ENCODE data around the gene ADA.
A peak's percentile ranks its signal among the peaks of the same experiment; 100 is the strongest.

Gene ADA

GRCh38 chr20:44601801-44602204, 49.7 kb downstream of the ADA start:
- Histone ChIP-seq H3K4me2 (peak overlapping the region; percentile 68 to 94 (median 87)), H3K9ac (peak overlapping the region in 6 of 11 experiments; percentile 2 to 62 (median 22); a peak in 7 of 22 replicates), H3K4me3 (no peak overlapping the region; a peak in 1 of 20 replicates), H3K27ac (peak overlapping the region in 8 of 11 experiments; percentile 10 to 73 (median 34); a peak in 14 of 22 replicates), H4K20me1 (peaks cover 0 to 12% (median 0%) of the 10 kb centered on the region in 11 experiments; a peak in 6 of 22 replicates), H3K9me3 (replicated peaks in 1 of 11) (peaks cover 0 to 6% (median 0%) of the 10 kb centered on the region in 11 experiments; a peak in 1 of 22 replicates), H3K27me3 (no peaks in the 10 kb centered on the region), H3K36me3 (peaks cover 0 to 12% (median 0%) of the 10 kb centered on the region in 11 experiments; a peak in 5 of 22 replicates), H3K4me1 (peaks cover 61 to 84% (median 75%) of the 10 kb centered on the region in 10 experiments)
- TF ChIP-seq Cebpa-rat (IDR thresholded peaks at IDR 0.05) = no peak

GRCh38 chr20:44601236-44601671, 50.2 kb downstream of the ADA start:
- H3K4me3 ChIP-seq = peak overlapping the region in 3 of 10 experiments; percentile 2 to 26 (median 13); a peak in 6 of 20 replicates
- no peaks in the 10 kb centered on the region for H3K27me3 ChIP-seq
- peak overlapping the region in 7 of 11 experiments; percentile 2 to 62 (median 20); a peak in 8 of 22 replicates for H3K9ac ChIP-seq
- H3K4me2 ChIP-seq = peak overlapping the region; percentile 68 to 94 (median 87)
- TF ChIP-seq Cebpa-rat (IDR thresholded peaks at IDR 0.05) = no peak
- 0 out of 22 replicates have a peak, but pooled peaks cover 0 to under 1% (median 0%) of the 10 kb centered on the region in 11 experiments for H3K9me3 ChIP-seq (replicated peaks in 1 of 11)
- peaks cover 61 to 89% (median 81%) of the 10 kb centered on the region in 10 experiments for H3K4me1 ChIP-seq
- H3K27ac ChIP-seq = peak overlapping the region in 8 of 11 experiments; percentile 10 to 73 (median 35); a peak in 14 of 22 replicates
- peaks cover 0 to 12% (median 0%) of the 10 kb centered on the region in 11 experiments; a peak in 6 of 22 replicates for H4K20me1 ChIP-seq
- H3K36me3 ChIP-seq = peaks cover 0 to 8% (median 0%) of the 10 kb centered on the region in 11 experiments; a peak in 3 of 22 replicates

GRCh38 chr20:44600758-44601201, 50.7 kb downstream of the ADA start:
- Histone ChIP-seq H3K9me3 (replicated peaks in 1 of 11) (no peaks in the 10 kb centered on the region), H3K36me3 (peaks cover 0 to 10% (median 0%) of the 10 kb centered on the region in 11 experiments; a peak in 3 of 22 replicates), H3K9ac (peak overlapping the region in 6 of 11 experiments; percentile 2 to 70 (median 36); a peak in 6 of 22 replicates), H4K20me1 (peaks cover 0 to 12% (median 0%) of the 10 kb centered on the region in 11 experiments; a peak in 6 of 22 replicates), H3K27ac (peak overlapping the region in 8 of 11 experiments; percentile 10 to 81 (median 52); a peak in 16 of 22 replicates), H3K4me1 (peaks cover 61 to 92% (median 84%) of the 10 kb centered on the region in 10 experiments), H3K27me3 (no peaks in the 10 kb centered on the region), H3K4me3 (peak overlapping the region in 3 of 10 experiments; percentile 13 to 26 (median 25); a peak in 5 of 20 replicates), H3K4me2 (peak overlapping the region; percentile 68 to 94 (median 87))
- TF ChIP-seq Cebpa-rat (IDR thresholded peaks at IDR 0.05) = no peak

GRCh38 chr20:44600301-44600700, 51.2 kb downstream of the ADA start:
- H3K9me3 ChIP-seq (replicated peaks in 1 of 11) = no peaks in the 10 kb centered on the region
- peaks cover 0 to 12% (median 0%) of the 10 kb centered on the region in 11 experiments; a peak in 5 of 22 replicates for H4K20me1 ChIP-seq
- H3K4me3 ChIP-seq = peak overlapping the region in 3 of 10 experiments; percentile 25 to 50 (median 26); a peak in 3 of 20 replicates
- H3K4me1 ChIP-seq = peaks cover 63 to 97% (median 88%) of the 10 kb centered on the region in 10 experiments
- peak overlapping the region in 6 of 11 experiments; percentile 0 to 70 (median 32); a peak in 4 of 22 replicates for H3K9ac ChIP-seq
- H3K36me3 ChIP-seq = peaks cover 0 to 10% (median 0%) of the 10 kb centered on the region in 11 experiments; a peak in 3 of 22 replicates
- H3K27me3 ChIP-seq = no peaks in the 10 kb centered on the region
- peak overlapping the region; percentile 68 to 94 (median 87) for H3K4me2 ChIP-seq
- H3K27ac ChIP-seq = peak overlapping the region in 9 of 11 experiments; percentile 12 to 81 (median 62); a peak in 10 of 22 replicates
- TF ChIP-seq Cebpa-rat (IDR thresholded peaks at IDR 0.05) = no peak

GRCh38 chr20:44599715-44600114, 51.8 kb downstream of the ADA start:
- H4K20me1 ChIP-seq = peaks cover 0 to 12% (median 0%) of the 10 kb centered on the region in 11 experiments; a peak in 5 of 22 replicates
- H3K27me3 ChIP-seq = no peaks in the 10 kb centered on the region
- H3K4me3 ChIP-seq = peak overlapping the region in 3 of 10 experiments; percentile 50 to 65 (median 56); a peak in 5 of 20 replicates
- no peak for TF ChIP-seq Cebpa-rat (IDR thresholded peaks at IDR 0.05)
- H3K4me1 ChIP-seq = peaks cover 69 to 99% (median 92%) of the 10 kb centered on the region in 10 experiments
- peak overlapping the region in 6 of 11 experiments; percentile 0 to 70 (median 14); a peak in 6 of 22 replicates for H3K9ac ChIP-seq
- peaks cover 0 to 10% (median 0%) of the 10 kb centered on the region in 11 experiments; a peak in 3 of 22 replicates for H3K36me3 ChIP-seq
- H3K4me2 ChIP-seq = peak overlapping the region; percentile 68 to 94 (median 87)
- peak overlapping the region in 9 of 11 experiments; percentile 12 to 81 (median 43); a peak in 12 of 22 replicates for H3K27ac ChIP-seq
- no peaks in the 10 kb centered on the region for H3K9me3 ChIP-seq (replicated peaks in 1 of 11)

GRCh38 chr20:44598423-44599305, 52.8 kb downstream of the ADA start:
- H3K4me2 ChIP-seq = peak overlapping the region; percentile 68 to 94 (median 87)
- H3K36me3 ChIP-seq = peaks cover 0 to 10% (median 0%) of the 10 kb centered on the region in 11 experiments; a peak in 3 of 22 replicates
- H3K9ac ChIP-seq = peak overlapping the region; percentile 18 to 73 (median 62); a peak in 21 of 22 replicates
- peak overlapping the region in 9 of 10 experiments; percentile 7 to 65 (median 40); a peak in 16 of 20 replicates for H3K4me3 ChIP-seq
- peaks cover 80 to 100% (median 96%) of the 10 kb centered on the region in 10 experiments for H3K4me1 ChIP-seq
- H4K20me1 ChIP-seq = peaks cover 0 to 7% (median 0%) of the 10 kb centered on the region in 11 experiments; a peak in 5 of 22 replicates
- H3K9me3 ChIP-seq (replicated peaks in 1 of 11) = no peaks in the 10 kb centered on the region
- peak overlapping the region; percentile 42 to 81 (median 73); a peak in 21 of 22 replicates for H3K27ac ChIP-seq
- H3K27me3 ChIP-seq = no peaks in the 10 kb centered on the region
- TF ChIP-seq Cebpa-rat (IDR thresholded peaks at IDR 0.05) = no peak

GRCh38 chr20:44597930-44598329, 53.6 kb downstream of the ADA start:
- Histone ChIP-seq H3K4me3 (peak overlapping the region in 4 of 10 experiments; percentile 48 to 65 (median 53); a peak in 8 of 20 replicates), H3K27ac (peak overlapping the region; percentile 42 to 81 (median 73); a peak in 20 of 22 replicates), H3K27me3 (no peaks in the 10 kb centered on the region), H3K4me2 (peak overlapping the region; percentile 68 to 94 (median 87)), H3K4me1 (peaks cover 81 to 100% (median 98%) of the 10 kb centered on the region in 10 experiments), H3K36me3 (peaks cover 0 to 10% (median 0%) of the 10 kb centered on the region in 11 experiments; a peak in 4 of 22 replicates), H4K20me1 (peaks cover 0 to 7% (median 0%) of the 10 kb centered on the region in 11 experiments; a peak in 3 of 22 replicates), H3K9me3 (replicated peaks in 1 of 11) (no peaks in the 10 kb centered on the region), H3K9ac (peak overlapping the region; percentile 18 to 73 (median 62); a peak in 18 of 22 replicates)
- no peak for TF ChIP-seq Cebpa-rat (IDR thresholded peaks at IDR 0.05)

Measured in BLaER1 treated with 17β-estradiol and CSF1 and Interleukin-3, amounts not matched to agents 10 nM and 100 nM (cell line).